A549 treated with Hydrocortisone at 1 μM for 4 hours (cell line): ENCODE data around the gene NEDD4. TPM values are rescaled to one million over a fixed set of nuclear protein-coding genes. Genes with fewer than 3 reads are reported as not detected.

Source experiments
- total RNA-seq: library from RNA; stranded (reverse); fragments of 200-300 nt; extraction: Qiagen RNA extraction; gene quantifications from 5 replicates; pipeline ENCODE4 v1.2.3, GENCODE V29; 2022

Gene NEDD4
- 74.5 to 125 TPM (median 88.6 TPM) in 5 replicates for total RNA-seq

GRCh38 chr15:55993111-55993803 is at the start of gene NEDD4:
Gene NEDD4, minus strand, starts transcription at chr15:55993612. Its CDS starts 57 bp downstream, at chr15:55993555.

